GM21381 (cell line): ENCODE results near the gene CCDC14.
"Not testable (repeated sequence)": the region's sequence is repeated elsewhere in the genome, so short reads cannot be mapped to it uniquely, and the experiment has no call there.

Experiments used
- ATAC-seq: cut with Tn5 transposase; IDR thresholded peaks from one replicate; pipeline ENCODE4 v1.9.1; 2021; ENCODE audit warnings: mild to moderate bottlenecking, moderate library complexity; ENCODE audit not compliant: unreplicated experiment

The CCDC14 gene

GRCh38 chr3:123960781-123961507 is at the start of gene CCDC14:
Gene CCDC14 (minus strand): TSS chr3:123961229. CDS start chr3:123961173, 56 bp downstream.
- peak; percentile 81 for ATAC-seq

- not testable (repeated sequence) for ATAC-seq
Measured at GRCh38 chr3:124008321-124008720, 47.3 kb upstream of the CCDC14 start.

GRCh38 chr3:124007186-124007585 is 46.2 kb upstream of the CCDC14 start:
- ATAC-seq: no peak

- ATAC-seq: not testable (repeated sequence)
Measured at GRCh38 chr3:124002405-124003079, 41.5 kb upstream of the CCDC14 start.

GRCh38 chr3:124001366-124001765 is 40.3 kb upstream of the CCDC14 start:
- not testable (repeated sequence) for ATAC-seq

- ATAC-seq: no peak
Measured at GRCh38 chr3:123997543-123997942, 36.5 kb upstream of the CCDC14 start.

- ATAC-seq: no peak
Measured at GRCh38 chr3:123993818-123994217, 32.8 kb upstream of the CCDC14 start.

GRCh38 chr3:123991730-123992588 is 30.9 kb upstream of the CCDC14 start, which contains the start of gene ROPN1:
Gene ROPN1 (minus strand): TSS chr3:123992124. CDS start chr3:123980481, 11,643 bp downstream.
- ATAC-seq: not testable (repeated sequence)

GRCh38 chr3:123986427-123986826 is 25.4 kb upstream of the CCDC14 start:
- no peak for ATAC-seq

- no peak for ATAC-seq
Measured at GRCh38 chr3:123984957-123985356, 23.9 kb upstream of the CCDC14 start.

GRCh38 chr3:123984350-123984749 is 23.3 kb upstream of the CCDC14 start:
- ATAC-seq: no peak

GRCh38 chr3:123981317-123981716 is 20.3 kb upstream of the CCDC14 start:
- ATAC-seq: not testable (repeated sequence)

GRCh38 chr3:123980539-123980938 is 19.5 kb upstream of the CCDC14 start:
- ATAC-seq: no peak

GRCh38 chr3:123979525-123980501 is 18.8 kb upstream of the CCDC14 start:
- not testable (repeated sequence) for ATAC-seq

GRCh38 chr3:123976904-123977303 is 15.9 kb upstream of the CCDC14 start:
- ATAC-seq: not testable (repeated sequence)

- not testable (repeated sequence) for ATAC-seq
Measured at GRCh38 chr3:123976181-123976898, 15.3 kb upstream of the CCDC14 start.

GRCh38 chr3:123975030-123975429 is 14.0 kb upstream of the CCDC14 start:
- ATAC-seq: not testable (repeated sequence)

GRCh38 chr3:123971406-123971805 is 10.4 kb upstream of the CCDC14 start:
- no peak for ATAC-seq

GRCh38 chr3:123967260-123967659 is 6.2 kb upstream of the CCDC14 start:
- not testable (repeated sequence) for ATAC-seq
